ENCODE data around the gene TP53AIP1. TPM values are rescaled to one million over a fixed set of nuclear protein-coding genes. Genes with fewer than 3 reads are reported as not detected.

TP53AIP1 gene
- total RNA-seq, 1 experiment from 2014 or later = 2.3 TPM

GRCh38 chr11:128910576-128910975 is 32.1 kb downstream of the TP53AIP1 start:
- no peaks in the 10 kb centered on the region for H3K9me3 ChIP-seq (ENCODE audit: low read depth, low read length, poor library complexity, severe bottlenecking)
- DNase-seq (ENCODE audit: low spot score) = no peak
- no peaks in the 10 kb centered on the region for H3K36me3 ChIP-seq (ENCODE audit: insufficient read depth, low read length, poor library complexity, severe bottlenecking)
- H3K27ac ChIP-seq (ENCODE audit: low read depth, low read length, poor library complexity, severe bottlenecking) = no peak overlapping the region
- no peak overlapping the region for H3K4me3 ChIP-seq (ENCODE audit: low read depth, low read length, poor library complexity, severe bottlenecking)
- intact Hi-C loops (cut with micrococcal nuclease; ENCODE audit: unreplicated experiment) = no loop called here
- POLR2A ChIA-PET (ENCODE audit: low non-redundant PET) = no interaction called here
- BruUV-seq (replicated peaks) = no TSS peak
- TF ChIP-seq EZH2 (IDR thresholded peaks at IDR 0.05; ENCODE audit: borderline replicate concordance, low read depth, low read length, poor library complexity, severe bottlenecking) = no peak
- no peak for TF ChIP-seq CTCF (conservative IDR thresholded peaks at IDR 0.05; ENCODE audit: low read depth, low read length)
- no peaks in the 10 kb centered on the region for H3K27me3 ChIP-seq (replicated peaks; ENCODE audit: insufficient read depth, low read depth, low read length, poor library complexity)
- CTCF ChIA-PET = no interaction called here
- H3K4me1 ChIP-seq (ENCODE audit: insufficient read depth, low read length, poor library complexity, severe bottlenecking) = no peaks in the 10 kb centered on the region

GRCh38 chr11:128909438-128910125 is 33.1 kb downstream of the TP53AIP1 start:
- POLR2A ChIA-PET (ENCODE audit: low non-redundant PET) = no interaction called here
- TF ChIP-seq CTCF (conservative IDR thresholded peaks at IDR 0.05; ENCODE audit: low read depth, low read length) (no peak), EZH2 (IDR thresholded peaks at IDR 0.05; ENCODE audit: borderline replicate concordance, low read depth, low read length, poor library complexity, severe bottlenecking) (no peak)
- BruUV-seq (replicated peaks) = no TSS peak
- peaks cover 4% of the 10 kb centered on the region for H3K4me1 ChIP-seq (ENCODE audit: insufficient read depth, low read length, poor library complexity, severe bottlenecking)
- H3K27me3 ChIP-seq (replicated peaks; ENCODE audit: insufficient read depth, low read depth, low read length, poor library complexity) = no peaks in the 10 kb centered on the region
- no peak for DNase-seq (ENCODE audit: low spot score)
- no peaks in the 10 kb centered on the region for H3K9me3 ChIP-seq (ENCODE audit: low read depth, low read length, poor library complexity, severe bottlenecking)
- H3K27ac ChIP-seq (ENCODE audit: low read depth, low read length, poor library complexity, severe bottlenecking) = no peak overlapping the region
- CTCF ChIA-PET = no interaction called here
- no peaks in the 10 kb centered on the region for H3K36me3 ChIP-seq (ENCODE audit: insufficient read depth, low read length, poor library complexity, severe bottlenecking)
- intact Hi-C loops (cut with micrococcal nuclease; ENCODE audit: unreplicated experiment) = no loop called here
- no peak overlapping the region for H3K4me3 ChIP-seq (ENCODE audit: low read depth, low read length, poor library complexity, severe bottlenecking)

GRCh38 chr11:128908391-128909246 is 34.1 kb downstream of the TP53AIP1 start:
- no TSS peak for BruUV-seq (replicated peaks)
- intact Hi-C loops (cut with micrococcal nuclease; ENCODE audit: unreplicated experiment) = no loop called here
- ChIA-PET POLR2A (ENCODE audit: low non-redundant PET) (no interaction called here), CTCF (interaction anchor here (0.5 kb wide), 1 partner anchor 14 kb away, joined by 3 read pairs; no protein-coding TSS in a partner anchor)
- Histone ChIP-seq H3K27me3 (replicated peaks; ENCODE audit: insufficient read depth, low read depth, low read length, poor library complexity) (no peaks in the 10 kb centered on the region), H3K27ac (ENCODE audit: low read depth, low read length, poor library complexity, severe bottlenecking) (no peak overlapping the region), H3K9me3 (ENCODE audit: low read depth, low read length, poor library complexity, severe bottlenecking) (no peaks in the 10 kb centered on the region), H3K36me3 (ENCODE audit: insufficient read depth, low read length, poor library complexity, severe bottlenecking) (no peaks in the 10 kb centered on the region), H3K4me1 (ENCODE audit: insufficient read depth, low read length, poor library complexity, severe bottlenecking) (peaks cover 6% of the 10 kb centered on the region), H3K4me3 (ENCODE audit: low read depth, low read length, poor library complexity, severe bottlenecking) (no peak overlapping the region)
- TF ChIP-seq EZH2 (IDR thresholded peaks at IDR 0.05; ENCODE audit: borderline replicate concordance, low read depth, low read length, poor library complexity, severe bottlenecking) (no peak), CTCF (conservative IDR thresholded peaks at IDR 0.05; ENCODE audit: low read depth, low read length) (no peak)
- no peak for DNase-seq (ENCODE audit: low spot score)

All from A673 (cell line).